ENCODE data around the gene MT1E.

- TF ChIP-seq EZH2 (IDR thresholded peaks at IDR 0.05; ENCODE audit: low read length, unreplicated experiment) (no peak), CTCF (conservative IDR thresholded peaks at IDR 0.05; ENCODE audit: low read depth, low read length) (no peak)
Observed at GRCh38 chr16:56631197-56631596, 5.6 kb downstream of the MT1E start.

Data from PC-3 (cell line).